Muscle layer of duodenum (tissue), 2 donors: Measurements from ENCODE around the gene LGR4.
"Not testable (repeated sequence)": the region's sequence is repeated elsewhere in the genome, so short reads cannot be mapped to it uniquely, and the experiment has no call there.

Experiments used
- H3K27ac ChIP-seq: one replicate; pipeline ENCODE4 v1.7.0; 2013; ENCODE audit warnings: mild to moderate bottlenecking, low read length
- H3K27me3 ChIP-seq: one replicate; pipeline ENCODE4 v1.7.0; 2013; ENCODE audit warnings: low read depth, mild to moderate bottlenecking, control low read depth, low read length
- H3K36me3 ChIP-seq, 2 donors: one replicate each; pipeline ENCODE4 v1.7.0; 2013; ENCODE audit warnings: low read length in 2 of 2, control low read depth in 1 of 2, mild to moderate bottlenecking in 1 of 2; ENCODE audit not compliant: insufficient read depth in 2 of 2, control insufficient read depth in 1 of 2
- H3K4me1 ChIP-seq, 2 donors: one replicate each; pipeline ENCODE4 v1.7.0; 2013; ENCODE audit warnings: low read length in 2 of 2, mild to moderate bottlenecking in 2 of 2, control low read depth in 1 of 2, moderate library complexity in 1 of 2; ENCODE audit not compliant: insufficient read depth in 2 of 2, control insufficient read depth in 1 of 2
- H3K4me3 ChIP-seq, 2 donors: one replicate each; pipeline ENCODE4 v1.7.0; 2013; ENCODE audit warnings: low read length in 2 of 2, low read depth in 1 of 2, mild to moderate bottlenecking in 1 of 2
- H3K9me3 ChIP-seq, 2 donors: one replicate each; pipeline ENCODE4 v1.7.0; 2013; ENCODE audit warnings: low read length in 2 of 2, control low read depth in 1 of 2, mild to moderate bottlenecking in 1 of 2; ENCODE audit not compliant: control insufficient read depth in 1 of 2
- donor health status: healthy.

LGR4 gene

DNA sequence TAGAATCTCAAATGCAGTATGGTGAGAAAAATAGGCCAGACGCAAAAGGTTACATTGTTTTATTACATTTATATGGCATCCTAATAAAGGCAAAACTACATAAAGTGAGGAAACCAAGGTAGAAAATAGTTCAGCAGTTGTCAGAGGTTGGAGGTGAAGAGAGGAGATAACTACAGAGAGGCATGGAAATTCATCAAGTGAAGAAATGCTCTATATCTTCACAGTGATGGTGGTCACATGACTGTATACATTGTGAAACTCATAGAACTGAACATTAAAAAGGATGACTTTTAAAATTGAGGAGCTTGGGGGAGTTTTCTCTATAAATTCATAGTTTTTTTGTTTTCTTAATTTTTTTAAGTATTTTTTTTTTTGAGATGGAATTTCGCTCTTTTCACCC, 14.4 kb downstream of the LGR4 start:
- Histone ChIP-seq H3K4me1 (peaks cover 6 to 8% of the 10 kb centered on the region in 2 donors), H3K36me3 (no peaks in the 10 kb centered on the region), H3K27me3 (no peaks in the 10 kb centered on the region), H3K27ac (no peak overlapping the region), H3K4me3 (no peak overlapping the region), H3K9me3 (no peaks in the 10 kb centered on the region)

- no peaks in the 10 kb centered on the region for H3K27me3 ChIP-seq
- no peaks in the 10 kb centered on the region for H3K36me3 ChIP-seq
- no peak overlapping the region for H3K27ac ChIP-seq
- no peaks in the 10 kb centered on the region for H3K9me3 ChIP-seq
- H3K4me3 ChIP-seq, result no peak overlapping the region
- peaks cover 6 to 8% of the 10 kb centered on the region in 2 donors for H3K4me1 ChIP-seq
These were observed 15.7 kb downstream of the LGR4 start for GRCh38 chr11:27456795-27457329.

DNA sequence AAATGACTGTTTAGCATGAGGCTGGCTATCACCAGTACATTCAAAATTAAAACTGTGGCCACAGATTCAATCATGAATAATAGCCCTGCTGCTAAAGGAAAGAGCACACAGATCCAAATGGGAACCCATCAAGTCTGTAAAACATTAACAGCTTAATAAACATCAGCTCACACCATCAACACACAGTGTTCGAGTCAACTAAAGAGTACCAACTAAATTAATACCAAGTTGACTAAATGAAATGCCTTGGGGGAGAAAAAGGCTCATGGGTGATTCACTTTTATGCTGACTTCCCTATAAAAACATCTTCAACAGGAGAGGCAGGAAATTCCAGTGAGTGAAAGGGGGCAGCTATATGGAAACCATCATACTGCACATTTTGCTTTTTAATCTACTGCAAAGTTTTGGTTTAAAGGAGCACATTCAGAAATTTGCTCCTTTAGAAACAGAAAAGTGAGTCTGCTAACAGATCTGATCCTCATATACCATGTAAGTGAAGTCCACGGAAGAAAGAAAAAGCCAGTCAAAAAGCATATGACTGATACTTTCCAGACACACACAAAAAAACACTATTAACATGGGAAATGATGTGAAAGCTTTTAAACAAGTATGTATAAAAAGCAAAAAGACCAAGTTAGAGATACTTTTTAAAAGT, 16.3 kb downstream of the LGR4 start:
- no peak overlapping the region for H3K4me3 ChIP-seq
- no peaks in the 10 kb centered on the region for H3K27me3 ChIP-seq
- no peak overlapping the region for H3K27ac ChIP-seq

DNA sequence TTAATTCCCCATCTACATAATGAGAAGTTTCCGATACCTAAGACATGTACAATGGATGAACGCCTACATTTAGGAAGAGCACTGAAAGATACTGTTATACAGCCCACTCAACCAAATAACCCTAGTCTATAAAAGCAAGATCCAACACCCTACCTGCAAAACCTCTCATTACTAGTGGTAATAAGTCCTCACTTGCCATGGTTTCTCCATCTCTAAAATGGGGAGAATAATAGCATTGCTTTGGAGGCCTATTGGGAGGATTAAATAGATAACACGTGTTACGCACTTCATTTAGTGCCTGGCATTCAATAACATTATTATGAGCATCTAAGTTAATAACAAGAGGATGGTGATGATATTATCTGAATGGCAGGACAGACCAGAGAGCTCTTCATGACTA, 16.9 kb downstream of the LGR4 start:
- peaks cover 12 to 15% of the 10 kb centered on the region in 2 donors for H3K4me1 ChIP-seq
- H3K27me3 ChIP-seq, result no peaks in the 10 kb centered on the region
- no peak overlapping the region for H3K4me3 ChIP-seq
- H3K36me3 ChIP-seq, result no peaks in the 10 kb centered on the region
- no peak overlapping the region for H3K27ac ChIP-seq
- no peaks in the 10 kb centered on the region for H3K9me3 ChIP-seq

More for the DNA sequence above, 16.3 kb downstream of the LGR4 start:
- H3K36me3 ChIP-seq, result no peaks in the 10 kb centered on the region
- peaks cover 9 to 10% of the 10 kb centered on the region in 2 donors for H3K4me1 ChIP-seq
- no peaks in the 10 kb centered on the region for H3K9me3 ChIP-seq

GRCh38 chr11:27453701-27454100, 18.9 kb downstream of the LGR4 start:
- Histone ChIP-seq H3K4me1 (peaks cover 7 to 16% of the 10 kb centered on the region in 2 donors), H3K27ac (no peak overlapping the region), H3K4me3 (no peak overlapping the region), H3K36me3 (no peaks in the 10 kb centered on the region), H3K9me3 (no peaks in the 10 kb centered on the region), H3K27me3 (no peaks in the 10 kb centered on the region)

GRCh38 chr11:27452147-27452546, 20.4 kb downstream of the LGR4 start:
- H3K4me3 ChIP-seq, result no peak overlapping the region
- no peaks in the 10 kb centered on the region for H3K27me3 ChIP-seq
- no peaks in the 10 kb centered on the region for H3K9me3 ChIP-seq
- H3K27ac ChIP-seq, result no peak overlapping the region
- no peaks in the 10 kb centered on the region for H3K36me3 ChIP-seq
- peaks cover 7 to 16% of the 10 kb centered on the region in 2 donors for H3K4me1 ChIP-seq

- peak overlapping the region; percentile 14 for H3K27ac ChIP-seq
- H3K4me1 ChIP-seq, result peaks cover 7 to 14% of the 10 kb centered on the region in 2 donors
- no peak overlapping the region for H3K4me3 ChIP-seq
- no peaks in the 10 kb centered on the region for H3K36me3 ChIP-seq
- H3K27me3 ChIP-seq, result no peaks in the 10 kb centered on the region
- no peaks in the 10 kb centered on the region for H3K9me3 ChIP-seq
These were observed 21.2 kb downstream of the LGR4 start for GRCh38 chr11:27451244-27451965.

GRCh38 chr11:27448184-27448540, 24.4 kb downstream of the LGR4 start:
- H3K36me3 ChIP-seq, H3K27ac ChIP-seq, H3K9me3 ChIP-seq, H3K4me3 ChIP-seq, H3K27me3 ChIP-seq: not testable (repeated sequence)
- peaks cover 10 to 15% of the 10 kb centered on the region in 2 donors for H3K4me1 ChIP-seq

GRCh38 chr11:27447288-27448183, 25.1 kb downstream of the LGR4 start:
- peaks cover 10 to 15% of the 10 kb centered on the region in 2 donors for H3K4me1 ChIP-seq

GRCh38 chr11:27445625-27446024, 27.0 kb downstream of the LGR4 start:
- no peak overlapping the region for H3K27ac ChIP-seq
- no peak overlapping the region for H3K4me3 ChIP-seq
- H3K27me3 ChIP-seq, result no peaks in the 10 kb centered on the region
- peaks cover under 1 to 8% of the 10 kb centered on the region in 2 donors for H3K4me1 ChIP-seq
- H3K36me3 ChIP-seq, result no peaks in the 10 kb centered on the region
- H3K9me3 ChIP-seq, result no peaks in the 10 kb centered on the region

More at GRCh38 chr11:27447288-27448183, 25.1 kb downstream of the LGR4 start:
- H3K27ac ChIP-seq, result no peak overlapping the region
- no peaks in the 10 kb centered on the region for H3K36me3 ChIP-seq
- H3K9me3 ChIP-seq, result no peaks in the 10 kb centered on the region
- H3K27me3 ChIP-seq, result no peaks in the 10 kb centered on the region
- H3K4me3 ChIP-seq, result no peak overlapping the region

DNA sequence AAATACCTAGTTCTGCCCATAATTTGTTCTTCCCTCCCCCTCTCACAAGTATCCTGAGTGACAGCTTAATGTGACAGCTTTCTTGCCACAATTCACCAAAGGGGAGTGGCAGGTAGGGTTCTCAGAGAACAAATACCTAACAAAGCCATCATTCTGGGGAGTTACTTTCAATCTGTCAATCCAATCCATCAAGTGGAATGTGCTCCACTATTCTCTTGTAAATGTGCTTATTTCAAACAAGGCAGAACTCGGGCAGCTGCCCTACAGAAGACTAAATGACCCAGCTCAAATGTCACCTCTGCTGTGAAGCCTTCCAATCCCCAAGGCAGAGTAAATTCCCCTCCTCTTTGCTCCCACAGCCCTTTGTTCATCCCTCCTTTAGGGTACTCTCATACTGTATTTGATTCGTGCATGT, 27.8 kb downstream of the LGR4 start:
- no peaks in the 10 kb centered on the region for H3K27me3 ChIP-seq
- no peak overlapping the region for H3K4me3 ChIP-seq
- no peaks in the 10 kb centered on the region for H3K36me3 ChIP-seq
- H3K9me3 ChIP-seq, result no peaks in the 10 kb centered on the region
- no peak overlapping the region for H3K27ac ChIP-seq
- peaks cover 0 to 8% of the 10 kb centered on the region in 2 donors for H3K4me1 ChIP-seq
